ENCODE data around the gene HSPA1B.
"Not testable (repeated sequence)": the region's sequence is repeated elsewhere in the genome, so short reads cannot be mapped to it uniquely, and the experiment has no call there.

Gene HSPA1B

DNA sequence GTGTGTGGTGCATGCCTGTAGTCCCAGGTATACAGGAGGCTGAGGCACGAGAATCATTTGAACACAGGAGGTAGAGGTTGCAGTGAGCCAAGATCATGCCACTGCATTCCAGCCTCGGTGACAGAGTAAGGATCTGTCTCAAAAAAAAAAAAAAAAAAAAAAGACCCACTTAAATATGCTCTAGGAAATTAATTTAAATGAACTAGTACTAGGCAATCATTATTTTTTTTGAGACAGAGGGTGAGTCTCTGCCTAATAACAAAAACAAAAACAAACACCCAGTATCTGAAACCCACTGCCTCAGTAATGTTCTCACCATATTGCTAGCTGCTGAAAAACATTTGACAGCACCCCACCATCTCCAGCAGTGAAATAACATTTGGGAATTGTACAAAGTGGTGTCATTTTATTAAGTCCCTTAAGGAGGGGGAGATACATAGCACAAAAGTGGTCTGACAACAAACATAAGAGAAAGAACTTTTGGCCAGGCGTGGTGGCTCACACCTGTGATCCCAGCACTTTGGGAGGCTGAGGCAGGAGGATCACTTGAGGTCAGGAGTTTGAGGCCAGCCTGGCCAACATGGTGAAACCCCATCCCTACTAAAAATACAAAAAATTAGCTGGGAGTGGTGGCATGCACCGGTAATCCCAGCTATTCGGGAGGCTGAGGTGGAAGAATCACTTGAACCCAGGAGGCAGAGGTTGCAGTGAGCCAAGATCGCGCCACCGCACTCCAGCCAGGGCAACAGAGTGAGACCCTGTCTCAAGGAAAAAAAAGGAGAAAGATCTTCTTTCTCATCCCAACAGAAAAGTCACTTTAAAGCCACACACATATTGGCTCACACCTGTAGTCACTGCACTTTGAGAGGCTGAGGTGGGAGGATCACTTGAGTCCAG, 26.3 kb upstream of the HSPA1B start:
- H3K4me3 ChIP-seq (ENCODE audit: low read depth in 1 of 2, low read length in 2 of 2); H3K27me3 ChIP-seq (ENCODE audit: control insufficient read depth in 1 of 2, insufficient read depth in 2 of 2, low read length in 2 of 2); H3K9ac ChIP-seq (ENCODE audit: low read length); H3K9me3 ChIP-seq (ENCODE audit: low read length); H3K27ac ChIP-seq (ENCODE audit: low read depth, low read length): not testable (repeated sequence)
- Histone ChIP-seq H3K4me1 (ENCODE audit: insufficient read depth, low read length) (peaks cover 10% of the 10 kb centered on the region), H3K36me3 (ENCODE audit: insufficient read depth, low read length) (peaks cover 15% of the 10 kb centered on the region)

DNA sequence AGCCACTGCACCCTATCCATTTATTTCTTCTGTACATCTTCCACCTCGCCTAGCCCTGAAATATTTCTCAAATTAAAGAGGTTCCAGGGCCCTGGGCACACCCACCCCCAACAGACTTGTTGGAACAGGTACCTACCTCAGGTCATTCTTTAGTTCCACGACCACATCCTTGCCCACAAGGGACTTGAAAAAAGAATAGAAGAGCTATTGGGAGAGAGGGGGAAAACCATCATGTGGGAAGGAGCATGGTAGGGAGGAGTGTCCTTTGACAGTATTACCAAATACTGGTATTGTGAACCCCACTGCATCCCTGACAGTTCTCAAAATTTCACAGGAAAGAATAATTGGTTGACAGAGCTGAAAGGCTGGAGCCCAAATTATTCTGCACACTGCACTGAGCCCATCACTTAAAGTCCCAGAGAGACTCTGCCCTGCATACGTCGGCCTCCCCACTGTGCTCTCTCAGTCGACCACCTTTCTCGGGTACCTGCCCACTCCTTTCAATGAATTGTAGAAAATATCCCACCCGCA, 21.5 kb upstream of the HSPA1B start:
- Histone ChIP-seq H3K4me1 (ENCODE audit: insufficient read depth, low read length) (peaks cover 11% of the 10 kb centered on the region), H3K9ac (ENCODE audit: low read length) (peak overlapping the region; percentile 99), H3K27ac (ENCODE audit: low read depth, low read length) (peak overlapping the region; percentile 95), H3K27me3 (ENCODE audit: control insufficient read depth in 1 of 2, insufficient read depth in 2 of 2, low read length in 2 of 2) (no peaks in the 10 kb centered on the region), H3K9me3 (ENCODE audit: low read length) (no peaks in the 10 kb centered on the region), H3K4me3 (ENCODE audit: low read depth in 1 of 2, low read length in 2 of 2) (peak overlapping the region; percentile 67 to 84), H3K36me3 (ENCODE audit: insufficient read depth, low read length) (peaks cover 7% of the 10 kb centered on the region)

GRCh38 chr6:31806470-31807272, 20.9 kb upstream of the HSPA1B start, which contains the start of gene LSM2:
LSM2 (minus strand) TSS chr6:31806966; CDS start chr6:31806757, 209 bp downstream.
- H3K9ac ChIP-seq (ENCODE audit: low read length) = peak within 1 kb of the TSS; percentile 99
- H3K4me3 ChIP-seq (ENCODE audit: low read depth in 1 of 2, low read length in 2 of 2) = peak within 1 kb of the TSS; percentile 67 to 84
- H3K9me3 ChIP-seq (ENCODE audit: low read length) = no peaks in the 10 kb centered on the region
- H3K27ac ChIP-seq (ENCODE audit: low read depth, low read length) = peak within 1 kb of the TSS; percentile 95
- H3K36me3 ChIP-seq (ENCODE audit: insufficient read depth, low read length) = peaks cover 7% of the 10 kb centered on the region
- H3K27me3 ChIP-seq (ENCODE audit: control insufficient read depth in 1 of 2, insufficient read depth in 2 of 2, low read length in 2 of 2) = no peaks in the 10 kb centered on the region
- H3K4me1 ChIP-seq (ENCODE audit: insufficient read depth, low read length) = peaks cover 11% of the 10 kb centered on the region

- H3K27ac ChIP-seq (ENCODE audit: low read depth, low read length); H3K9ac ChIP-seq (ENCODE audit: low read length); H3K27me3 ChIP-seq (ENCODE audit: control insufficient read depth in 1 of 2, insufficient read depth in 2 of 2, low read length in 2 of 2); H3K4me3 ChIP-seq (ENCODE audit: low read depth in 1 of 2, low read length in 2 of 2); H3K36me3 ChIP-seq (ENCODE audit: insufficient read depth, low read length); H3K9me3 ChIP-seq (ENCODE audit: low read length): not testable (repeated sequence)
- peaks cover 15% of the 10 kb centered on the region for H3K4me1 ChIP-seq (ENCODE audit: insufficient read depth, low read length)
These were observed 18.9 kb upstream of the HSPA1B start for GRCh38 chr6:31808599-31808998.

GRCh38 chr6:31811645-31812044, 15.9 kb upstream of the HSPA1B start:
- H3K4me1 ChIP-seq (ENCODE audit: insufficient read depth, low read length) = peaks cover 9% of the 10 kb centered on the region
- no peak overlapping the region for H3K27ac ChIP-seq (ENCODE audit: low read depth, low read length)
- H3K27me3 ChIP-seq (ENCODE audit: control insufficient read depth in 1 of 2, insufficient read depth in 2 of 2, low read length in 2 of 2) = no peaks in the 10 kb centered on the region
- H3K9ac ChIP-seq (ENCODE audit: low read length) = no peak overlapping the region
- no peaks in the 10 kb centered on the region for H3K36me3 ChIP-seq (ENCODE audit: insufficient read depth, low read length)
- no peak overlapping the region for H3K4me3 ChIP-seq (ENCODE audit: low read depth in 1 of 2, low read length in 2 of 2)
- H3K9me3 ChIP-seq (ENCODE audit: low read length) = no peaks in the 10 kb centered on the region

DNA sequence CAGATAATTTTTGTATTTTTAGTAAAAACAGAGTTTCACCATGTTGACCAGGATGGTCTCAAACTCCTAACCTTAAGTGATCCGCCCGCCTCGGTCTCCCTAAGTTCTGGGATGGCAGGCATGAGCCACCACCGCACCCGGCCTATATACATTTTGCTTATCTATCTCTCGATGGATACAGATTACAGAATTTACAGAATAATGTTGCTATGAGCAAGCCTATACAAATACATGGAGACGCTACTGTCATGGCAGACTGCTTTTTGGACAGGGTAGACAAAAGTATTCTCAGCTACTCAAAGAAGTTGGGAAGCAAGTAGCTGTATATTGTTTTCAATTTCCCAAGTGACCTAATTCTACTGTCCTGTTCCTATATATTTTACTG, 14.1 kb upstream of the HSPA1B start:
- Histone ChIP-seq H3K9ac (ENCODE audit: low read length) (peak overlapping the region; percentile 10), H3K4me1 (ENCODE audit: insufficient read depth, low read length) (peaks cover 18% of the 10 kb centered on the region), H3K27ac (ENCODE audit: low read depth, low read length) (peak overlapping the region; percentile 88), H3K9me3 (ENCODE audit: low read length) (no peaks in the 10 kb centered on the region), H3K27me3 (ENCODE audit: control insufficient read depth in 1 of 2, insufficient read depth in 2 of 2, low read length in 2 of 2) (no peaks in the 10 kb centered on the region), H3K36me3 (ENCODE audit: insufficient read depth, low read length) (no peaks in the 10 kb centered on the region), H3K4me3 (ENCODE audit: low read depth in 1 of 2, low read length in 2 of 2) (peak overlapping the region in 1 of 2 donors; percentile 28)

DNA sequence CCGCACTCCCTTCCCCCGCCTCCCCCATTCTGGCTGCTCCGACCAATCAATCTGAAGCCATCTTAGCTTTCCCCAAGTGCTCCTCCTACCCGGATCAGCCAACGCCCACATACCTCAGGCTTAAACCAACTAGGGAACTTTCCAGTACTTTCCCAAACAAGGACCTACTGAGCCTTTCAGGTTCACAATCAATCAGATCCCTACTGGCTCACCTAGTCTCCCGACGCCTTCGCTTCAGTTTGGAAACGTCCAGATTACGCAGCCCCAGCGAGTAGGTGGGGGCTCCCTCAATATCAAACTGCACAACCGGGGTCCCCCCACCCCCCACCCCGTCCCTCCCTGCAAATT, 12.9 kb upstream of the HSPA1B start:
- H3K9ac ChIP-seq (ENCODE audit: low read length) = peak overlapping the region; percentile 74
- no peaks in the 10 kb centered on the region for H3K27me3 ChIP-seq (ENCODE audit: control insufficient read depth in 1 of 2, insufficient read depth in 2 of 2, low read length in 2 of 2)
- no peaks in the 10 kb centered on the region for H3K36me3 ChIP-seq (ENCODE audit: insufficient read depth, low read length)
- H3K9me3 ChIP-seq (ENCODE audit: low read length) = no peaks in the 10 kb centered on the region
- peak overlapping the region; percentile 87 for H3K27ac ChIP-seq (ENCODE audit: low read depth, low read length)
- H3K4me3 ChIP-seq (ENCODE audit: low read depth in 1 of 2, low read length in 2 of 2) = peak overlapping the region; percentile 67 to 75
- peaks cover 24% of the 10 kb centered on the region for H3K4me1 ChIP-seq (ENCODE audit: insufficient read depth, low read length)

DNA sequence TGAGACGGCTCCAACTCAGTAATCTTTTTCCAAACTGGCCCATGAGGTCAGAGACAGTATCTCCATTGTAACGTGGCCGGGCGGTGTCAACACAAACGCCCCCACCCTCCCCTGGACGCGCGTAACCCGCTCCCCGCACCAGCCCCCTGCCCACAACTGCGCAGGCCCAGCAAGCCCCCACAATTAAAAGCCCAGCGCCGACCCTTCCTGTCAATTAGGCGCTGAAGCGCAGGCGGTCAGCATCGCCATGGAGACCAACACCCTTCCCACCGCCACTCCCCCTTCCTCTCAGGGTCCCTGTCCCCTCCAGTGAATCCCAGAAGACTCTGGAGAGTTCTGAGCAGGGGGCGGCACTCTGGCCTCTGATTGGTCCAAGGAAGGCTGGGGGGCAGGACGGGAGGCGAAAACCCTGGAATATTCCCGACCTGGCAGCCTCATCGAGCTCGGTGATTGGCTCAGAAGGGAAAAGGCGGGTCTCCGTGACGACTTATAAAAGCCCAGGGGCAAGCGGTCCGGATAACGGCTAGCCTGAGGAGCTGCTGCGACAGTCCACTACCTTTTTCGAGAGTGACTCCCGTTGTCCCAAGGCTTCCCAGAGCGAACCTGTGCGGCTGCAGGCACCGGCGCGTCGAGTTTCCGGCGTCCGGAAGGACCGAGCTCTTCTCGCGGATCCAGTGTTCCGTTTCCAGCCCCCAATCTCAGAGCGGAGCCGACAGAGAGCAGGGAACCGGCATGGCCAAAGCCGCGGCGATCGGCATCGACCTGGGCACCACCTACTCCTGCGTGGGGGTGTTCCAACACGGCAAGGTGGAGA, 12.3 kb upstream of the HSPA1B start, which contains the start of the genes HSPA1A and HSPA1L:
HSPA1A (plus strand) TSS at position 519 of the 814 bp plus-strand sequence; CDS start at position 733, 214 bp downstream.
HSPA1L (minus strand) TSS at position 259 of the 814 bp plus-strand sequence. CDS start 3,311 bp downstream, outside the sequence.
- Histone ChIP-seq H3K4me1 (ENCODE audit: insufficient read depth, low read length) (peaks cover 28% of the 10 kb centered on the region), H3K36me3 (ENCODE audit: insufficient read depth, low read length) (no peaks in the 10 kb centered on the region), H3K27me3 (ENCODE audit: control insufficient read depth in 1 of 2, insufficient read depth in 2 of 2, low read length in 2 of 2) (no peaks in the 10 kb centered on the region)

GRCh38 chr6:31817133-31817928, 10.2 kb upstream of the HSPA1B start:
- Histone ChIP-seq H3K27ac (ENCODE audit: low read depth, low read length) (peak overlapping the region; percentile 75), H3K4me3 (ENCODE audit: low read depth in 1 of 2, low read length in 2 of 2) (peak overlapping the region; percentile 44 to 47), H3K4me1 (ENCODE audit: insufficient read depth, low read length) (peaks cover 37% of the 10 kb centered on the region)
- H3K9ac ChIP-seq (ENCODE audit: low read length); H3K9me3 ChIP-seq (ENCODE audit: low read length); H3K27me3 ChIP-seq (ENCODE audit: control insufficient read depth in 1 of 2, insufficient read depth in 2 of 2, low read length in 2 of 2); H3K36me3 ChIP-seq (ENCODE audit: insufficient read depth, low read length): not testable (repeated sequence)

More for the DNA sequence above, 12.3 kb upstream of the HSPA1B start, which contains the start of the genes HSPA1A and HSPA1L:
- Histone ChIP-seq H3K9me3 (ENCODE audit: low read length) (no peaks in the 10 kb centered on the region), H3K27ac (ENCODE audit: low read depth, low read length) (peak within 1 kb of the TSS; percentile 88), H3K9ac (ENCODE audit: low read length) (peak within 1 kb of the TSS; percentile 76), H3K4me3 (ENCODE audit: low read depth in 1 of 2, low read length in 2 of 2) (peak within 1 kb of the TSS; percentile 67 to 75)

- peaks cover 40% of the 10 kb centered on the region for H3K4me1 ChIP-seq (ENCODE audit: insufficient read depth, low read length)
- not testable (repeated sequence) for H3K9me3 ChIP-seq (ENCODE audit: low read length); H3K36me3 ChIP-seq (ENCODE audit: insufficient read depth, low read length); H3K27me3 ChIP-seq (ENCODE audit: control insufficient read depth in 1 of 2, insufficient read depth in 2 of 2, low read length in 2 of 2); H3K27ac ChIP-seq (ENCODE audit: low read depth, low read length); H3K9ac ChIP-seq (ENCODE audit: low read length)
- H3K4me3 ChIP-seq (ENCODE audit: low read depth in 1 of 2, low read length in 2 of 2) = peak overlapping the region; percentile 44 to 47
These were observed 9.5 kb upstream of the HSPA1B start for GRCh38 chr6:31817929-31818511.
